Mucosa of descending colon (tissue), 3 donors: ENCODE data around the gene EIF5B. TPM values are rescaled to one million over a fixed set of nuclear protein-coding genes. Genes with fewer than 3 reads are reported as not detected.
"Not testable (repeated sequence)": the region's sequence is repeated elsewhere in the genome, so short reads cannot be mapped to it uniquely, and the experiment has no call there.

Experiments
- ATAC-seq: fragments of 200-7000 bp; cut with Tn5 transposase; one replicate; pipeline ENCODE4 v1.9.1; 2020; ENCODE audit warnings: mild to moderate bottlenecking, moderate library complexity
- DNase-seq, 3 donors: peaks; one replicate each; pipeline ENCODE4 v3.0.0-alpha.2; 2020
- H3K36me3 ChIP-seq: fragments of 200-600 bp; one replicate; pipeline ENCODE4 v1.8.0; 2021; ENCODE audit warnings: low read depth, mild to moderate bottlenecking
- H3K4me1 ChIP-seq: fragments of 200-600 bp; one replicate; pipeline ENCODE4 v1.8.0; 2021; ENCODE audit warnings: low read depth, mild to moderate bottlenecking
- H3K4me3 ChIP-seq: fragments of 200-600 bp; one replicate; pipeline ENCODE4 v1.8.0; 2021; ENCODE audit warnings: mild to moderate bottlenecking
- H3K9me3 ChIP-seq: fragments of 200-600 bp; one replicate; pipeline ENCODE4 v1.8.0; 2021; ENCODE audit warnings: mild to moderate bottlenecking
- intact Hi-C, 2 donors: fragments of 100-400 bp; cut with DNase I in 1 of 2; cut with micrococcal nuclease in 1 of 2; formaldehyde crosslinking; loops; one replicate each; pipeline versions ENCODE4 v1.11.0 to v1.11.1; 2022; cut with DNase I, micrococcal nuclease
- long read RNA-seq, 2 donors: library from polyadenylated mRNA; unstranded; transcript quantifications; one replicate each; pipeline ENCODE4 v2.0.0, GENCODE V29; 2019 to 2021
- total RNA-seq, 3 donors: library from RNA; stranded (reverse); fragmentation: NEBNext Ultra II Directional in 2 of 3; extraction: Animal tissue kit (Norgen Biotek cat#: 25700) in 2 of 3; gene quantifications; one replicate each; pipeline versions ENCODE4 v1.2.1 to v1.2.4, GENCODE V29; 2021 to 2023
- TF ChIP-seq, protein P1 (sequence below): fragments of 200-600 bp; IDR thresholded peaks from one replicate; pipeline ENCODE4 v1.8.0; 2022; ENCODE audit warnings: antibody characterized with exemption, mild to moderate bottlenecking
- donor health status: DM: no; HTN: no; CAD: no; lungs with moderate emphysema.
- donor health status: DM: no; HTN: no; CAD: no.
- donor health status: DM: no; HTN: yes; CAD: no.

The EIF5B gene
- 10 to 100 TPM; 23.5 to 47.3 (median 30.1) TPM for total RNA-seq
- long read RNA-seq, donor 1, partial matches to known transcripts = 61 of 63 reads
- long read RNA-seq, donor 1, other reads (novel, unspliced or antisense) = 2 of 63 reads
- long read RNA-seq, donor 2, partial matches to known transcripts = 16 of 17 reads
- long read RNA-seq, donor 2, other reads (novel, unspliced or antisense) = 1 of 17 reads

DNA sequence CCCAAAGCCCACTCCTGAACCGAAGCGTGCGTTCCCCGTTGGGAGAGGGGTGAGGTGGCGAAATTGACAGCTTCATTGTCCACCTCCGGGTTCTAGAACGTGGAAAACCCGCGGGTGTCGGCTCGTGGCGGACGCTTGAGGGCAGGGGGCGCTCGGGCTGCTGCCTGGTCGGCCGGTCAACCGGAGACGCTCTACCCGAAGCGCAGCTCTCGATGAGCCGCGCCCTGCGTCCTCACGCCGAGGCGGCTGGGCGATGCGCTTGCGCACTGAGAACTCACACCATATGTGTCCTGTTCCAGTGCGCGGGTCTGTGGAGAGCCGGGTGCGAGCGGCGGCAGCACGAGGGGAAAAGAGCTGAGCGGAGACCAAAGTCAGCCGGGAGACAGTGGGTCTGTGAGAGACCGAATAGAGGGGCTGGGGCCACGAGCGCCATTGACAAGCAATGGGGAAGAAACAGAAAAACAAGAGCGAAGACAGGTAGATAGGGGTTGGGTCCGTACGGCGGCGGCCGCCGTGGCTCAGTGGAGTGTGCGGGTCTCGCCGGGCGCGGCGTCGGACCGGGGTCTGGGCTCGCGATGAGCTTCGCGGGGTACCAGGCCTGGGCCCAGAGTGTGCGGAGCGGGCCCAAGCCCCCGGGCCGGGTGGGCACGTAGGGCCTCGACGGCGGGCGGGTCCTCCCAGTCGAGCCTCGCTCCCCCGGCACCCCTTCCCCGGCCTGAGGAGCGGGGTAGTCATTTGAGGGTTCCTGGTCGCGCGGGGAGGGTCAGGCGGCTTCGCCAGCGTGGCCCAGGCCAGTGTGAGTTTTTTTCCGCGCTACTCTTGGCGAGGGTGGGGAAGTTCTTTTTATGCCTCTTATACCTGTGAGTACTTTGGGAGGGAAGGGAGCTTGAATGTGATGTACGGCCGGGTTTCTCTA is at the start of gene EIF5B:
Gene EIF5B, plus strand, starts transcription at position 277 of the 916 bp plus-strand sequence. Its CDS starts 166 bp downstream, at position 443.
- intact Hi-C loops = loop anchor here in 1 of 2 donors (10.0 kb wide), 1 partner anchor 157 kb away; the partner anchor contains the start of gene REV1
- TF ChIP-seq, protein P1, sequence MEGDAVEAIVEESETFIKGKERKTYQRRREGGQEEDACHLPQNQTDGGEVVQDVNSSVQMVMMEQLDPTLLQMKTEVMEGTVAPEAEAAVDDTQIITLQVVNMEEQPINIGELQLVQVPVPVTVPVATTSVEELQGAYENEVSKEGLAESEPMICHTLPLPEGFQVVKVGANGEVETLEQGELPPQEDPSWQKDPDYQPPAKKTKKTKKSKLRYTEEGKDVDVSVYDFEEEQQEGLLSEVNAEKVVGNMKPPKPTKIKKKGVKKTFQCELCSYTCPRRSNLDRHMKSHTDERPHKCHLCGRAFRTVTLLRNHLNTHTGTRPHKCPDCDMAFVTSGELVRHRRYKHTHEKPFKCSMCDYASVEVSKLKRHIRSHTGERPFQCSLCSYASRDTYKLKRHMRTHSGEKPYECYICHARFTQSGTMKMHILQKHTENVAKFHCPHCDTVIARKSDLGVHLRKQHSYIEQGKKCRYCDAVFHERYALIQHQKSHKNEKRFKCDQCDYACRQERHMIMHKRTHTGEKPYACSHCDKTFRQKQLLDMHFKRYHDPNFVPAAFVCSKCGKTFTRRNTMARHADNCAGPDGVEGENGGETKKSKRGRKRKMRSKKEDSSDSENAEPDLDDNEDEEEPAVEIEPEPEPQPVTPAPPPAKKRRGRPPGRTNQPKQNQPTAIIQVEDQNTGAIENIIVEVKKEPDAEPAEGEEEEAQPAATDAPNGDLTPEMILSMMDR = peak; percentile 38
- ATAC-seq (peak; percentile 89), DNase-seq (peak; percentile 97 to 98 (median 97))
- H3K9me3 ChIP-seq = no peaks in the 10 kb centered on the region
- H3K4me1 ChIP-seq = peaks cover 13% of the 10 kb centered on the region
- H3K4me3 ChIP-seq = peak within 1 kb of the TSS; percentile 95
- H3K36me3 ChIP-seq = peaks cover 5% of the 10 kb centered on the region

DNA sequence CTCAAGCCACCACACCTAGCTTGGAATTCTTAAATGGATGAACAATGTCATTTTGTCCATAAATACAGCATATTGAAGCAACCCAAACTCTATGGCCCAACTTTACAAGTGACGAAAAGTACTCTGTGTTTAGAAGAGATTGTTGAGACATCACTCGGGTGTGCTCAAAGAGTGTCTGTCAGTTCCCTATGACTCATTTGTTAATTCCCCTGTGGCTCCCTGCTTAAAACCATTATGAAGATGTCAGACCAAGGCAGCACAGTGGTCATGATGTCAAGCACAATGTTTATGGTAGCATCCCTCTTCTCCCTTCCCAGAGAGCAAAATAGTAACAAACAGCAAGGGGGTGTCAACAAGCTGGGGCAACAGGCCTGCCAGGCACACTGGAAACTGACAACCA is 39.2 kb upstream of the EIF5B start:
- Histone ChIP-seq H3K4me1 (no peaks in the 10 kb centered on the region), H3K9me3 (no peaks in the 10 kb centered on the region), H3K4me3 (no peak overlapping the region), H3K36me3 (no peaks in the 10 kb centered on the region)
- no peak for DNase-seq
- ATAC-seq = no peak
- intact Hi-C loops = no loop called here
- TF ChIP-seq, protein P1 = no peak

- no peak for ATAC-seq
- intact Hi-C loops = no loop called here
- Histone ChIP-seq H3K9me3 (no peaks in the 10 kb centered on the region), H3K4me3 (no peak overlapping the region), H3K4me1 (no peaks in the 10 kb centered on the region), H3K36me3 (no peaks in the 10 kb centered on the region)
- TF ChIP-seq, protein P1 = no peak
- DNase-seq = no peak
Measured at GRCh38 chr2:99299580-99299979, 37.6 kb upstream of the EIF5B start.

DNA sequence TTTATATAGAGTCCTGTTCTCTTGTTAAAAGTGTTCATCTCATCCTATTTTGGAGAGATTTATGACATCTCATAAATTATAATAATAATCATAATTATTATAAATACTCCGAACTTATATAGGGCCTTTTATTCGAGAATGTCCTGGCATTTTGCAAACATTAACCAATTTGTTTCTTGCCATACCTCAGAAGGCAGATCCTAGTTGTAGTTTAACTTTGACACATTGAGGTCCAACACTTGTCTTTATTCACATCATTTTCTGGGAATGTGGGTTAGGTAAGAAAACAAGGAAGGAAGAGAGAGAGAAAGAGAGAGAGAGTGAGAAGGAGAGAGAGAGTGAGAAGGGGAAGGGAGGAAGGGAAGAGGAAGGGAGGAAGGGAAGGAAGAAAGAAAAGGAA is 36.1 kb upstream of the EIF5B start, which contains the start of gene LYG1:
Gene LYG1, minus strand, starts transcription at position 101 of the 400 bp plus-strand sequence. CDS start 5,527 bp downstream, outside the sequence.
- H3K36me3 ChIP-seq, H3K9me3 ChIP-seq, H3K4me1 ChIP-seq, ATAC-seq, H3K4me3 ChIP-seq, intact Hi-C loops, DNase-seq: not testable (repeated sequence)

DNA sequence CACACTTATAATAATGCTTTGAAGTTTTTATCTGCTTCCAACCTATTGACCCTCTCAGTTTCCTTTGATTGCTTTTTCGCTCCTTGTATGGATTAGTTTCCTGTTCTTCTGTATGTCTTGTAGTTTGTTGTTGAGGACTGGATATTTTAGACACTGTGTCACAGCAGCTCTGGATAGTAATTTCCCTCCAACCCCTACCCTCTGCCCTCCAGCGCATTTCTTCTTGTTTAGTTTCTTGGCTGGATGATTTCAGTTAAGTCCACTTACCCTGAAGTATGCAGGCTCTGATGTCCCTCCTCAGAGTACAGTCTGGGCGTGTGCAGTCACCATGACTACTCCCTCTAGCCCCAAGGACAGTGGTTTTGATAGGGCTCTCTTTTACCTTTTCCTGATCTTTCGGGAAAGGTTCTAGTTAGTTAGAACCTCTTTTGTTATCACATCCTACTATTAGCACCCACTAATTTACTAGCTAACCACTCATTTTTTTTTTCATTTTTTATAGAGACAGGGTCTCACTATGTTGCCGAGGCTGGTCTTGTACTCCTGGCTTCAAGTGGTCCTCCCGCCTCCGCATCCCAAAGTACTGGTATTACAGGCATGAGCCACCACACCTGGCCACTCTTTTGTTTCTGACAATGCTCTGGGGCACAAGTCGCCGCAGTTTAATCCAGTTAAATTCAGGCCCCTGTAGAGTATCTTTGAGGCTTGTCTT is 19.9 kb upstream of the EIF5B start:
- TF ChIP-seq, protein P1 = no peak
- Histone ChIP-seq H3K36me3 (no peaks in the 10 kb centered on the region), H3K4me1 (no peaks in the 10 kb centered on the region), H3K9me3 (no peaks in the 10 kb centered on the region), H3K4me3 (no peak overlapping the region)
- no peak for DNase-seq
- ATAC-seq = no peak
- intact Hi-C loops = no loop called here

DNA sequence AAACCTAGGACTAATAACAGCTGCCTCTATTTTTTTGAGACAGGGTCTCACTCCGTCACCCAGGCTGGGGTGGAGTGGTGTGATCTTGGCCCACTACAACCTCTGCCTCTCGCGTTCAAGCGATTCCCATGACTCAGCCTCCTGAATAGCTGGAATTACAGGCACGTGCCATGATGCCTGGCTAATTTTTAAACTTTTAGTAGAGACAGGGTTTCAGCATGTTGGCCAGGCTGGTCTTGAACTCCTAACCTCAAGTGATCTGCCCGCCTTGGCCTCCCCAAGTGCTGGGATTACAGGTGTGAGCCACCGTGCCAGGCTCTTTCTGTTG is 19.4 kb upstream of the EIF5B start:
- H3K9me3 ChIP-seq, ATAC-seq, H3K4me3 ChIP-seq, H3K36me3 ChIP-seq, DNase-seq, H3K4me1 ChIP-seq, intact Hi-C loops: not testable (repeated sequence)
